Suprapubic skin (tissue), 4 donors: ENCODE data around the gene GNAT1.

Experiments
- EP300 ChIP-seq: sonication (generic); formaldehyde crosslinking; IDR thresholded peaks from one replicate; pipeline ENCODE4 v1.6.1; 2017; ENCODE audit warnings: antibody characterized with exemption
- POLR2A ChIP-seq, 2 donors: fragments of 450-650 bp; IDR thresholded peaks; one replicate each; pipeline ENCODE4 v1.6.1; 2017; ENCODE audit warnings: antibody characterized with exemption in 2 of 2, mild to moderate bottlenecking in 2 of 2, moderate library complexity in 2 of 2
- POLR2AphosphoS5 ChIP-seq, 3 donors: sonication (generic); formaldehyde crosslinking; IDR thresholded peaks; one replicate each; pipeline ENCODE4 v1.6.1; 2017; ENCODE audit warnings: antibody characterized with exemption in 3 of 3
- TF ChIP-seq, protein P1 (sequence below), 2 donors: fragments of 200-600 bp in 1 of 2; fragments of 450-650 bp in 1 of 2; sonication (generic) in 1 of 2; IDR thresholded peaks; one replicate each; pipeline ENCODE4 v1.5.1; 2016 to 2019; ENCODE audit warnings: antibody characterized with exemption in 2 of 2, mild to moderate bottlenecking in 1 of 2, moderate library complexity in 1 of 2

DNA sequence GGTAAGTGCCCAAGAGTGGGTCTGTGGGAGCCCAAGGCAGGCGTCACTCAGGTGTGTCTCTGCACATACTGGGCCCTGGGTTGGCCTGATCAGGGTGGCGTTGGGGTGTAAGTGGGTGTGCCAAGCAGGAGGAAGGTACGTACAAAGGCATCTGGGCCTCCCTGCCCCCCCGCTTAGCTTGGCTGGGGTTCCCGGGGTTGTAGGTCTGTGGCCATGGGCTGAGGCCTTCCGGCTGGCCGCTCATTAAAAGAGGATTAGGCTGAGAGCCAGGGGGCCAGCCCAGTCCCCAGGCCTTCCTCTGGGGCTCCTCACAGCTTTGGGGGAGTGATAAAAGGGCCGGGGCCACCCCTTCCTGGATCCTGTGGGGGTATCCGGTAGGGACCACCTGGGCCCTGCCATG lies 23.0 kb upstream of the GNAT1 start:
- TF ChIP-seq, protein P1, sequence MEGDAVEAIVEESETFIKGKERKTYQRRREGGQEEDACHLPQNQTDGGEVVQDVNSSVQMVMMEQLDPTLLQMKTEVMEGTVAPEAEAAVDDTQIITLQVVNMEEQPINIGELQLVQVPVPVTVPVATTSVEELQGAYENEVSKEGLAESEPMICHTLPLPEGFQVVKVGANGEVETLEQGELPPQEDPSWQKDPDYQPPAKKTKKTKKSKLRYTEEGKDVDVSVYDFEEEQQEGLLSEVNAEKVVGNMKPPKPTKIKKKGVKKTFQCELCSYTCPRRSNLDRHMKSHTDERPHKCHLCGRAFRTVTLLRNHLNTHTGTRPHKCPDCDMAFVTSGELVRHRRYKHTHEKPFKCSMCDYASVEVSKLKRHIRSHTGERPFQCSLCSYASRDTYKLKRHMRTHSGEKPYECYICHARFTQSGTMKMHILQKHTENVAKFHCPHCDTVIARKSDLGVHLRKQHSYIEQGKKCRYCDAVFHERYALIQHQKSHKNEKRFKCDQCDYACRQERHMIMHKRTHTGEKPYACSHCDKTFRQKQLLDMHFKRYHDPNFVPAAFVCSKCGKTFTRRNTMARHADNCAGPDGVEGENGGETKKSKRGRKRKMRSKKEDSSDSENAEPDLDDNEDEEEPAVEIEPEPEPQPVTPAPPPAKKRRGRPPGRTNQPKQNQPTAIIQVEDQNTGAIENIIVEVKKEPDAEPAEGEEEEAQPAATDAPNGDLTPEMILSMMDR (IDR thresholded peaks at IDR 0.05) = no peak
- TF ChIP-seq POLR2A (IDR thresholded peaks at IDR 0.05) (no peak), POLR2AphosphoS5 (IDR thresholded peaks at IDR 0.05) (no peak), EP300 (no peak)
